ENCODE results near the gene NNT.

GRCh38 chr5:43565043-43565442 lies 37.9 kb upstream of the NNT start:
- TF ChIP-seq ZNF565 (CRISPR knock-in tag; conservative IDR thresholded peaks at IDR 0.05; ENCODE audit: low read depth): no peak
- no peak for TF ChIP-seq ISL1 (CRISPR knock-in tag; IDR thresholded peaks at IDR 0.05)
- TF ChIP-seq, protein P1, sequence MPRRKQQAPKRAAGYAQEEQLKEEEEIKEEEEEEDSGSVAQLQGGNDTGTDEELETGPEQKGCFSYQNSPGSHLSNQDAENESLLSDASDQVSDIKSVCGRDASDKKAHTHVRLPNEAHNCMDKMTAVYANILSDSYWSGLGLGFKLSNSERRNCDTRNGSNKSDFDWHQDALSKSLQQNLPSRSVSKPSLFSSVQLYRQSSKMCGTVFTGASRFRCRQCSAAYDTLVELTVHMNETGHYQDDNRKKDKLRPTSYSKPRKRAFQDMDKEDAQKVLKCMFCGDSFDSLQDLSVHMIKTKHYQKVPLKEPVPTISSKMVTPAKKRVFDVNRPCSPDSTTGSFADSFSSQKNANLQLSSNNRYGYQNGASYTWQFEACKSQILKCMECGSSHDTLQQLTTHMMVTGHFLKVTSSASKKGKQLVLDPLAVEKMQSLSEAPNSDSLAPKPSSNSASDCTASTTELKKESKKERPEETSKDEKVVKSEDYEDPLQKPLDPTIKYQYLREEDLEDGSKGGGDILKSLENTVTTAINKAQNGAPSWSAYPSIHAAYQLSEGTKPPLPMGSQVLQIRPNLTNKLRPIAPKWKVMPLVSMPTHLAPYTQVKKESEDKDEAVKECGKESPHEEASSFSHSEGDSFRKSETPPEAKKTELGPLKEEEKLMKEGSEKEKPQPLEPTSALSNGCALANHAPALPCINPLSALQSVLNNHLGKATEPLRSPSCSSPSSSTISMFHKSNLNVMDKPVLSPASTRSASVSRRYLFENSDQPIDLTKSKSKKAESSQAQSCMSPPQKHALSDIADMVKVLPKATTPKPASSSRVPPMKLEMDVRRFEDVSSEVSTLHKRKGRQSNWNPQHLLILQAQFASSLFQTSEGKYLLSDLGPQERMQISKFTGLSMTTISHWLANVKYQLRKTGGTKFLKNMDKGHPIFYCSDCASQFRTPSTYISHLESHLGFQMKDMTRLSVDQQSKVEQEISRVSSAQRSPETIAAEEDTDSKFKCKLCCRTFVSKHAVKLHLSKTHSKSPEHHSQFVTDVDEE (CRISPR knock-in tag; IDR thresholded peaks at IDR 0.05): no peak
- TF ChIP-seq PATZ1 (CRISPR knock-in tag; IDR thresholded peaks at IDR 0.05; ENCODE audit: borderline replicate concordance): no peak
- no peak for TF ChIP-seq POU6F1 (CRISPR knock-in tag; IDR thresholded peaks at IDR 0.05; ENCODE audit: borderline replicate concordance, low read depth)
- TF ChIP-seq GLIS3 (CRISPR knock-in tag; IDR thresholded peaks at IDR 0.05): no peak
- TF ChIP-seq ZFP3 (CRISPR knock-in tag; IDR thresholded peaks at IDR 0.05): no peak
